HG03439 (cell line): ENCODE measurements around the gene DMBX1.

Experiments
- ATAC-seq: cut with Tn5 transposase; IDR thresholded peaks from one replicate; pipeline ENCODE4 v1.9.1; 2021; ENCODE audit warnings: mild to moderate bottlenecking, moderate library complexity; ENCODE audit not compliant: unreplicated experiment

The DMBX1 gene

GRCh38 chr1:46522969-46523320, 33.3 kb downstream of the DMBX1 start:
- no peak for ATAC-seq

- no peak for ATAC-seq
These were observed 34.1 kb downstream of the DMBX1 start for GRCh38 chr1:46523496-46524353.

GRCh38 chr1:46524843-46525242, 35.2 kb downstream of the DMBX1 start:
- ATAC-seq, result no peak

GRCh38 chr1:46525253-46525983, 35.8 kb downstream of the DMBX1 start:
- ATAC-seq, result no peak

GRCh38 chr1:46526013-46526690, 36.5 kb downstream of the DMBX1 start:
- no peak for ATAC-seq

GRCh38 chr1:46526691-46527291, 37.2 kb downstream of the DMBX1 start:
- no peak for ATAC-seq

- no peak for ATAC-seq
These were observed 38.0 kb downstream of the DMBX1 start for GRCh38 chr1:46527474-46528296.

GRCh38 chr1:46528297-46528955, 38.8 kb downstream of the DMBX1 start:
- ATAC-seq, result no peak

GRCh38 chr1:46529031-46529630, 39.5 kb downstream of the DMBX1 start:
- no peak for ATAC-seq

GRCh38 chr1:46530311-46530710, 40.7 kb downstream of the DMBX1 start:
- no peak for ATAC-seq

GRCh38 chr1:46530791-46531409, 41.3 kb downstream of the DMBX1 start:
- ATAC-seq, result no peak

GRCh38 chr1:46532095-46532494, 42.5 kb downstream of the DMBX1 start:
- ATAC-seq, result no peak

- ATAC-seq, result no peak
These were observed 43.0 kb downstream of the DMBX1 start for GRCh38 chr1:46532498-46533178.

- no peak for ATAC-seq
These were observed 43.7 kb downstream of the DMBX1 start for GRCh38 chr1:46533179-46533864.

- no peak for ATAC-seq
These were observed 45.4 kb downstream of the DMBX1 start for GRCh38 chr1:46535063-46535462.

GRCh38 chr1:46536527-46536926, 46.9 kb downstream of the DMBX1 start:
- no peak for ATAC-seq

- no peak for ATAC-seq
These were observed 48.0 kb downstream of the DMBX1 start for GRCh38 chr1:46537651-46538050.

- no peak for ATAC-seq
These were observed 48.5 kb downstream of the DMBX1 start for GRCh38 chr1:46538147-46538546.
